CD4-positive, alpha-beta T cell (primary cell): Measurements from ENCODE around the gene GCM1. TPM values are rescaled to one million over a fixed set of nuclear protein-coding genes. Genes with fewer than 3 reads are reported as not detected.

Experiments
- ATAC-seq: fragments of 200-7000 bp; cut with Tn5 transposase; one replicate; pipeline ENCODE4 v1.10.0; 2022; ENCODE audit warnings: mild to moderate bottlenecking; ENCODE audit not compliant: poor library complexity
- CTCF ChIA-PET: fragments of 350-600 bp; sonication (Branson Sonifier 250); formaldehyde crosslinking; loops from one replicate; lab custom pipeline; 2021; ENCODE audit warnings: antibody characterized with exemption, inconsistent platforms; lab: Charles Lee
- POLR2A ChIA-PET: fragments of 350-600 bp; sonication (Branson Sonifier 250); formaldehyde crosslinking; loops from one replicate; lab custom pipeline; 2021; ENCODE audit warnings: antibody characterized with exemption, inconsistent platforms; lab: Charles Lee
- DNase-seq, 14 experiments: peaks; one replicate each; pipeline ENCODE4 v3.0.0-alpha.2; 2013 to 2020; ENCODE audit warnings: mixed read lengths in 2 of 14
- H3K27ac ChIP-seq, 2 donors: one replicate each; pipeline versions ENCODE4 v1.5.1 to v1.7.0; 2013; ENCODE audit warnings: low read length in 2 of 2, low read depth in 1 of 2, mild to moderate bottlenecking in 1 of 2
- H3K27me3 ChIP-seq, 2 experiments: 1 replicate in 1 of 2; 2 replicates in 1 of 2; pipeline versions ENCODE4 v1.6.1 to v1.7.0; 2013; ENCODE audit warnings: low read length in 2 of 2, control low read depth in 1 of 2, mild to moderate bottlenecking in 1 of 2, moderate library complexity in 1 of 2; ENCODE audit not compliant: insufficient read depth in 2 of 2, control insufficient read depth in 1 of 2
- H3K36me3 ChIP-seq: one replicate; pipeline ENCODE4 v1.6.1; 2013; ENCODE audit warnings: low read length, control low read depth; ENCODE audit not compliant: insufficient read depth
- H3K4me1 ChIP-seq: one replicate; pipeline ENCODE4 v1.6.1; 2013; ENCODE audit warnings: low read length, control low read depth; ENCODE audit not compliant: insufficient read depth
- H3K4me3 ChIP-seq: one replicate; pipeline ENCODE4 v1.5.1; 2013; ENCODE audit warnings: mild to moderate bottlenecking, low read length, moderate library complexity
- H3K9me3 ChIP-seq, 2 experiments: 1 replicate in 1 of 2; 2 replicates in 1 of 2; pipeline versions ENCODE4 v1.6.1 to v1.7.0; 2013; ENCODE audit warnings: low read length in 2 of 2, mild to moderate bottlenecking in 2 of 2, control low read depth in 1 of 2, moderate library complexity in 1 of 2; ENCODE audit not compliant: control insufficient read depth in 1 of 2, insufficient read depth in 1 of 2
- H3K27ac Mint-ChIP-seq: one replicate; pipeline ENCODE4 v1.8.0; 2020; ENCODE audit warnings: mixed read lengths
- H3K27me3 Mint-ChIP-seq: one replicate; pipeline ENCODE4 v1.8.0; 2021; ENCODE audit warnings: mixed read lengths
- H3K36me3 Mint-ChIP-seq: one replicate; pipeline ENCODE4 v1.8.0; 2021; ENCODE audit warnings: low read depth, mixed read lengths
- H3K4me1 Mint-ChIP-seq: one replicate; pipeline ENCODE4 v1.8.0; 2021; ENCODE audit warnings: low read depth, mixed read lengths
- H3K4me3 Mint-ChIP-seq: one replicate; pipeline ENCODE4 v1.8.0; 2020; ENCODE audit warnings: mild to moderate bottlenecking, mixed read lengths
- H3K9me3 Mint-ChIP-seq: one replicate; pipeline ENCODE4 v1.8.0; 2020; ENCODE audit warnings: mixed read lengths
- intact Hi-C, 2 experiments: fragments of 100-400 bp; cut with DNase I in 1 of 2; cut with micrococcal nuclease in 1 of 2; formaldehyde crosslinking; loops; one replicate each; pipeline versions ENCODE4 v1.15.1 to v1.9.0; 2023 to 2025; cut with DNase I, micrococcal nuclease
- total RNA-seq, 174 experiments: library from RNA in 2 of 174; stranded (reverse) in 2 of 174; gene quantifications; one replicate each; pipeline ENCODE4 v1.2.3 and lab custom pipeline; 2021 to 2026
- TF ChIP-seq, protein P1 (sequence below): fragments of 200-600 bp; IDR thresholded peaks from one replicate; pipeline ENCODE4 v1.8.0; 2022; ENCODE audit warnings: antibody characterized with exemption, mild to moderate bottlenecking

The GCM1 gene
- total RNA-seq, 2 experiments from 2014 or later, result 0.11 to 0.22 TPM

DNA sequence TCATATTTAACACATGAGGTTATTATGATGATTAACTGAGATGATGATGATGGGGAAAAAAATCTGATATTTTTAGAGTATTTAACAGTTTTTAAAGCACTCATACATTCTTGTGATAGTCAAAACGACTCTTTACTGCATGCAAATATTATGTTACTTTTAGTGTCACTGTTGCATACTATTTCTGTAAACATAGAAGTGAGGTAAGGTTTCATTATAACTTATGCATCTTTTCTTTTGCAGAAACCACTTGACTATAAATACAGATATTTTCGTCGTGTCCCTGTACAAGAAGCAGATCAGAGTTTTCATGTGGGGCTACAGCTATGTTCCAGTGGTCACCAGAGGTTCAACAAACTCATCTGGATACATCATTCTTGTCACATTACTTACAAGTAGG, 53.4 kb downstream of the GCM1 start:
- Mint-ChIP-seq H3K36me3 (peaks cover 98% of the 10 kb centered on the region), H3K27ac (no peak overlapping the region), H3K27me3 (no peaks in the 10 kb centered on the region), H3K4me1 (no peaks in the 10 kb centered on the region), H3K9me3 (no peaks in the 10 kb centered on the region), H3K4me3 (no peak overlapping the region)
- H3K27ac ChIP-seq, result no peak overlapping the region
- H3K4me3 ChIP-seq, result no peak overlapping the region
- H3K36me3 ChIP-seq, result peaks cover 90% of the 10 kb centered on the region
- no peaks in the 10 kb centered on the region for H3K27me3 ChIP-seq
- H3K4me1 ChIP-seq, result no peaks in the 10 kb centered on the region
- TF ChIP-seq, protein P1, sequence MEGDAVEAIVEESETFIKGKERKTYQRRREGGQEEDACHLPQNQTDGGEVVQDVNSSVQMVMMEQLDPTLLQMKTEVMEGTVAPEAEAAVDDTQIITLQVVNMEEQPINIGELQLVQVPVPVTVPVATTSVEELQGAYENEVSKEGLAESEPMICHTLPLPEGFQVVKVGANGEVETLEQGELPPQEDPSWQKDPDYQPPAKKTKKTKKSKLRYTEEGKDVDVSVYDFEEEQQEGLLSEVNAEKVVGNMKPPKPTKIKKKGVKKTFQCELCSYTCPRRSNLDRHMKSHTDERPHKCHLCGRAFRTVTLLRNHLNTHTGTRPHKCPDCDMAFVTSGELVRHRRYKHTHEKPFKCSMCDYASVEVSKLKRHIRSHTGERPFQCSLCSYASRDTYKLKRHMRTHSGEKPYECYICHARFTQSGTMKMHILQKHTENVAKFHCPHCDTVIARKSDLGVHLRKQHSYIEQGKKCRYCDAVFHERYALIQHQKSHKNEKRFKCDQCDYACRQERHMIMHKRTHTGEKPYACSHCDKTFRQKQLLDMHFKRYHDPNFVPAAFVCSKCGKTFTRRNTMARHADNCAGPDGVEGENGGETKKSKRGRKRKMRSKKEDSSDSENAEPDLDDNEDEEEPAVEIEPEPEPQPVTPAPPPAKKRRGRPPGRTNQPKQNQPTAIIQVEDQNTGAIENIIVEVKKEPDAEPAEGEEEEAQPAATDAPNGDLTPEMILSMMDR, result no peak
- H3K9me3 ChIP-seq, result no peaks in the 10 kb centered on the region
- DNase-seq (no peak), ATAC-seq (no peak)
- intact Hi-C loops, result no loop called here
- CTCF ChIA-PET, result no interaction called here
- POLR2A ChIA-PET, result interaction anchor here (1.3 kb wide), 1 partner anchor 13 kb away, joined by 3 read pairs; no protein-coding TSS in a partner anchor

GRCh38 chr6:53090576-53090975, 58.1 kb downstream of the GCM1 start:
- no peaks in the 10 kb centered on the region for H3K27me3 ChIP-seq
- H3K27ac ChIP-seq, result no peak overlapping the region
- Mint-ChIP-seq H3K36me3 (peaks cover 94% of the 10 kb centered on the region), H3K9me3 (no peaks in the 10 kb centered on the region), H3K27me3 (no peaks in the 10 kb centered on the region), H3K4me1 (no peaks in the 10 kb centered on the region), H3K4me3 (no peak overlapping the region), H3K27ac (no peak overlapping the region)
- TF ChIP-seq, protein P1, result no peak
- DNase-seq, result no peak
- no peaks in the 10 kb centered on the region for H3K9me3 ChIP-seq
- intact Hi-C loops, result no loop called here
- ATAC-seq, result no peak
- H3K36me3 ChIP-seq, result peaks cover 81% of the 10 kb centered on the region
- POLR2A ChIA-PET, result no interaction called here
- CTCF ChIA-PET, result no interaction called here
- no peak overlapping the region for H3K4me3 ChIP-seq
- H3K4me1 ChIP-seq, result no peaks in the 10 kb centered on the region

- DNase-seq (no peak), ATAC-seq (no peak)
- Mint-ChIP-seq H3K9me3 (no peaks in the 10 kb centered on the region), H3K27ac (no peak overlapping the region), H3K27me3 (no peaks in the 10 kb centered on the region), H3K4me1 (no peaks in the 10 kb centered on the region), H3K36me3 (peaks cover 88% of the 10 kb centered on the region), H3K4me3 (no peak overlapping the region)
- POLR2A ChIA-PET, result no interaction called here
- no peak overlapping the region for H3K27ac ChIP-seq
- H3K27me3 ChIP-seq, result no peaks in the 10 kb centered on the region
- H3K36me3 ChIP-seq, result peaks cover 76% of the 10 kb centered on the region
- H3K9me3 ChIP-seq, result no peaks in the 10 kb centered on the region
- H3K4me1 ChIP-seq, result no peaks in the 10 kb centered on the region
- TF ChIP-seq, protein P1, result no peak
- intact Hi-C loops, result no loop called here
- CTCF ChIA-PET, result no interaction called here
- H3K4me3 ChIP-seq, result no peak overlapping the region
Measured at GRCh38 chr6:53089948-53090347, 58.7 kb downstream of the GCM1 start.
